Measurements from ENCODE around the gene RILPL2.
"Not testable (repeated sequence)": the region's sequence is repeated elsewhere in the genome, so short reads cannot be mapped to it uniquely, and the experiment has no call there.

The RILPL2 gene

GRCh38 chr12:123379391-123379790 lies 57.1 kb downstream of the RILPL2 start:
- no peak for DNase-seq

GRCh38 chr12:123372415-123372814 lies 64.1 kb downstream of the RILPL2 start:
- not testable (repeated sequence) for DNase-seq

- DNase-seq: not testable (repeated sequence)
Measured at GRCh38 chr12:123371667-123372368, 64.7 kb downstream of the RILPL2 start.

GRCh38 chr12:123369229-123369628 lies 67.3 kb downstream of the RILPL2 start:
- no peak for DNase-seq

GRCh38 chr12:123368431-123368830 lies 68.1 kb downstream of the RILPL2 start:
- DNase-seq: not testable (repeated sequence)

GRCh38 chr12:123367511-123367910 lies 69.0 kb downstream of the RILPL2 start:
- no peak for DNase-seq

Measured in stimulated activated CD4-positive, alpha-beta T cell treated with anti-CD3 and anti-CD28 coated beads, Interleukin-4, amount 100 ng/mL, for 1 hour (primary cell).